GM23248 (cell line): ENCODE measurements around the gene HS3ST2. TPM values are rescaled to one million over a fixed set of nuclear protein-coding genes. Genes with fewer than 3 reads are reported as not detected.
"Not testable (repeated sequence)": the region's sequence is repeated elsewhere in the genome, so short reads cannot be mapped to it uniquely, and the experiment has no call there.

ENCODE experiments used
- DNase-seq: peaks from one replicate; pipeline ENCODE4 v3.0.0-alpha.2; 2015
- H2AFZ ChIP-seq: fragments of 200-600 bp; sonication (generic); 2 replicates; pipeline ENCODE4 v1.6.1; 2016; ENCODE audit warnings: antibody characterized with exemption
- H3F3A ChIP-seq: fragments of 200-600 bp; sonication (generic); 2 replicates; pipeline ENCODE4 v1.6.1; 2016; ENCODE audit warnings: mild to moderate bottlenecking, antibody characterized with exemption, mixed run types; ENCODE audit not compliant: insufficient read depth
- H3K27ac ChIP-seq: fragments of 200-600 bp; sonication (generic); 2 replicates; pipeline ENCODE4 v1.5.1; 2016; ENCODE audit warnings: mild to moderate bottlenecking
- H3K27me3 ChIP-seq: fragments of 200-600 bp; sonication (generic); replicated peaks from 2 replicates; pipeline ENCODE4 v1.6.1; 2016; ENCODE audit warnings: mild to moderate bottlenecking; ENCODE audit not compliant: insufficient read depth
- H3K36me3 ChIP-seq: fragments of 200-600 bp; sonication (generic); 2 replicates; pipeline ENCODE4 v1.6.1; 2016; ENCODE audit warnings: low read depth, mild to moderate bottlenecking
- H3K4me1 ChIP-seq: fragments of 200-600 bp; sonication (generic); 2 replicates; pipeline ENCODE4 v1.6.1; 2016; ENCODE audit warnings: mild to moderate bottlenecking; ENCODE audit not compliant: insufficient read depth
- H3K4me2 ChIP-seq: fragments of 200-600 bp; sonication (generic); one replicate; pipeline ENCODE4 v1.6.1; 2016; ENCODE audit warnings: mild to moderate bottlenecking; ENCODE audit not compliant: unreplicated experiment
- H3K4me3 ChIP-seq: fragments of 200-600 bp; sonication (generic); 2 replicates; pipeline ENCODE4 v1.5.1; 2016; ENCODE audit warnings: mild to moderate bottlenecking
- H3K79me2 ChIP-seq: fragments of 200-600 bp; sonication (generic); 2 replicates; pipeline ENCODE4 v1.6.1; 2016; ENCODE audit warnings: mild to moderate bottlenecking; ENCODE audit not compliant: insufficient read depth
- H3K9ac ChIP-seq: fragments of 200-600 bp; sonication (generic); 2 replicates; pipeline ENCODE4 v1.6.1; 2016; ENCODE audit warnings: mild to moderate bottlenecking
- H3K9me2 ChIP-seq: fragments of 200-600 bp; sonication (generic); 2 replicates; pipeline ENCODE4 v1.6.1; 2016; ENCODE audit warnings: mixed run types, mild to moderate bottlenecking, moderate library complexity; ENCODE audit not compliant: insufficient read depth
- H3K9me3 ChIP-seq: fragments of 200-600 bp; sonication (generic); one replicate; pipeline ENCODE4 v1.6.1; 2017; ENCODE audit warnings: low read depth
- H4K20me1 ChIP-seq: fragments of 200-600 bp; sonication (generic); 2 replicates; pipeline ENCODE4 v1.6.0; 2016; ENCODE audit not compliant: insufficient read depth
- EZH2 ChIP-seq: fragments of 200-600 bp; sonication (generic); IDR thresholded peaks from 2 replicates; pipeline ENCODE4 v1.6.1; 2018; ENCODE audit warnings: antibody characterized with exemption, mild to moderate bottlenecking; ENCODE audit not compliant: insufficient read depth, poor library complexity, severe bottlenecking
- EZH2phosphoT487 ChIP-seq: fragments of 200-600 bp; sonication (generic); IDR thresholded peaks from 2 replicates; pipeline ENCODE4 v1.6.1; 2018; ENCODE audit warnings: antibody characterized with exemption, moderate library complexity, mild to moderate bottlenecking, low read depth; ENCODE audit not compliant: insufficient read depth
- WGBS, 2 experiments: methylation state at CpG; one replicate each; pipeline ENCODE4 v1.1.6; 2015 to 2017; ENCODE audit warnings: low lambda C conversion rate in 2 of 2, low coverage in 1 of 2; ENCODE audit errors: missing lambda C conversion rate in 2 of 2; 5-methylcytosine and 5-hydroxymethylcytosine counted together
- in situ Hi-C: fragments of 300-500 bp; cut with MboI; formaldehyde crosslinking; loops from 2 replicates; pipeline ENCODE4 v1.15.0; 2020
- polyA plus RNA-seq: library from polyadenylated mRNA; unstranded; fragments of >200 nt; fragmentation: Nextera tagmentation; extraction: Ambion mirVana; gene quantifications from 2 replicates; pipeline ENCODE4 v1.2.1, GENCODE V29; 2016
- total RNA-seq: library from RNA; depleted of rRNA; stranded (reverse); fragments of >200 nt; shearing (Covaris generic); gene quantifications from 2 replicates; pipeline ENCODE4 v1.2.3, GENCODE V29; 2014

The HS3ST2 gene
- total and polyA plus RNA-seq, 2 experiments from 2014 or later, result not detected

DNA sequence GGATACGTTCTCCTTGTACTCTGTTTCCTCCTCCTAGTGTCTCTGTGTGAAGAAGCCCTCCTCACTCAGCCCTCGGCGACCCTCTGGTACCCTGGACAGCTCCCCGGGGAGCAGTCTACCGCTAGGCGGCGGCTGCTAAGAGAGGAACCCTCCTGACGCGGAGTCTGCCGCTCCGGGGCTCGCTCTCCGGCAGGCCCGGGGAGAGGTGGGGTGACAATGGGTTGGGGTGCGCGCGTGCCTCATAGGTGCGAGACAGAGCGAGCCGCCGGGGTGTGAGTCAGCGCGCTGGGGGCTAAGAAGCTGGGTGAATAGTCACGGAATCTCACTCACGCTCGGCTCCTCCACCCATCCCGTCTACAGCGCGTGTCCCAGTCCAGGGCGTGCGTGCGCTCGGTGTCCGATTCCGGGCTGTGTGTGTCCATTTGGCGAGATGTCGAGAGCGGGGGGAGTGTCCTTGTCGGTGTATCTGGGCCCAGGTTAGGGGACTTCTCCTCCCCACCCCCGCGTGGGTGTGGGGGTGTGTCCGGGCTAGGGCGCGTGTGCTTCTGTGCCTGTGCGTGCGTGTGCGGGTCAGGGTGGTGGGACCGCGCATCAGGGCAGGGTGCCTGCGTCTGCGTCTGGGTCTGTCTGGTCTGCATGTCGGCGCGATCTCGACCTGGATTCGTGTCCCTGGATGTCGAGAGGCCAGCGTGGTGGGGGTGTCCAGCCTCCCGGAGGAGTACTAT is 577 bp upstream of the HS3ST2 start:
- peak overlapping the region; percentile 56 for H3K4me2 ChIP-seq
- H2AFZ ChIP-seq, result peak overlapping the region; percentile 17; the same call in 1 of the 2 replicates
- no peaks in the 10 kb centered on the region for H3K9me3 ChIP-seq
- peaks cover 18% of the 10 kb centered on the region for H3K27me3 ChIP-seq
- H3F3A ChIP-seq, result no peaks in the 10 kb centered on the region
- in situ Hi-C loops, result no loop called here
- no peaks in the 10 kb centered on the region for H3K36me3 ChIP-seq
- no peaks in the 10 kb centered on the region for H3K9me2 ChIP-seq
- H3K79me2 ChIP-seq, result no peaks in the 10 kb centered on the region
- peak; percentile 71 for DNase-seq
- peak overlapping the region; percentile 44; the same call in 1 of the 2 replicates for H3K4me3 ChIP-seq
- no peak for TF ChIP-seq EZH2
- no peak for TF ChIP-seq EZH2phosphoT487
- H4K20me1 ChIP-seq, result no peaks in the 10 kb centered on the region
- no peak overlapping the region for H3K27ac ChIP-seq
- H3K4me1 ChIP-seq, result no peaks in the 10 kb centered on the region
- no peak overlapping the region for H3K9ac ChIP-seq
- 4 to 5% methylated on average over 47 to 59 of the region's 59 CpGs for WGBS, 2 experiments

DNA sequence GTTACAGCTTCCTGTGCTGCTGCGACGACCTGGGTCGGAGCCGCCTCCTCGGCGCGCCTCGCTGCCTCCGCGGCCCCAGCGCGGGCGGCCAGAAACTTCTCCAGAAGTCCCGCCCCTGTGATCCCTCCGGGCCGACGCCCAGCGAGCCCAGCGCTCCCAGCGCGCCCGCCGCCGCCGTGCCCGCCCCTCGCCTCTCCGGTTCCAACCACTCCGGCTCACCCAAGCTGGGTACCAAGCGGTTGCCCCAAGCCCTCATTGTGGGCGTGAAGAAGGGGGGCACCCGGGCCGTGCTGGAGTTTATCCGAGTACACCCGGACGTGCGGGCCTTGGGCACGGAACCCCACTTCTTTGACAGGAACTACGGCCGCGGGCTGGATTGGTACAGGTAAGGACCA is 746 bp downstream of the HS3ST2 start:
- Histone ChIP-seq H3K4me3 (no peak overlapping the region), H3K79me2 (no peaks in the 10 kb centered on the region), H3K4me1 (no peaks in the 10 kb centered on the region), H3F3A (no peaks in the 10 kb centered on the region), H3K9me3 (no peaks in the 10 kb centered on the region), H4K20me1 (no peaks in the 10 kb centered on the region), H3K36me3 (no peaks in the 10 kb centered on the region), H3K4me2 (no peak overlapping the region), H3K9me2 (no peaks in the 10 kb centered on the region), H3K27ac (no peak overlapping the region), H2AFZ (no peak overlapping the region), H3K9ac (no peak overlapping the region), H3K27me3 (peaks cover 18% of the 10 kb centered on the region)
- no peak for DNase-seq
- in situ Hi-C loops, result no loop called here
- TF ChIP-seq EZH2phosphoT487 (no peak), EZH2 (peak; percentile 73)
- WGBS, 2 experiments, result 4 to 5% methylated on average over 39 to 41 of the region's 41 CpGs

DNA sequence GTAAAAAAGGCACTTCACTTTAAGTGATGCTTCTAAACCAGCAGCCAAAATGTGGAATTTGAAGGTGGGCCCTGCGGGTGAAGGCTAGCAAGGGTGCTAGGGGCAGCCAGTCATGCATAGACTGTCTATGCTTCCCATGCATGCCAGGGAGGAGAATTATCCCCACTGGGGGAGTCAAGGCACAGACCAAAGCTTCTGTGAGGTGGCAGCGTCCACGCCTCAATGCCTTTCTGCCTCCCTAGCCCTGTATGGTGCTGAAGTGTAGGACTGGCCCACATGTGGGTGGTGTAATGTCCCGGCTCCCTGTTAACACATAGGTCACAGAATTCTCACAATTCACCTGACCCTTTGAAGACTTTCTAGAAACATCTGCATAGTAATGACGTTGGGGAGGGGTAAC is 1.9 kb downstream of the HS3ST2 start:
- Histone ChIP-seq H3K4me1 (no peaks in the 10 kb centered on the region), H3K9me2 (no peaks in the 10 kb centered on the region), H3K36me3 (no peaks in the 10 kb centered on the region), H3K9me3 (no peaks in the 10 kb centered on the region), H3K27me3 (peaks cover 18% of the 10 kb centered on the region), H2AFZ (no peak overlapping the region), H3K9ac (no peak overlapping the region), H3K4me2 (no peak overlapping the region), H3K4me3 (no peak overlapping the region), H3F3A (no peaks in the 10 kb centered on the region), H3K27ac (no peak overlapping the region), H3K79me2 (no peaks in the 10 kb centered on the region), H4K20me1 (no peaks in the 10 kb centered on the region)
- in situ Hi-C loops, result no loop called here
- WGBS, 2 experiments, result 66 to 73% methylated on average over 5 of the region's 5 CpGs
- no peak for DNase-seq
- no peak for TF ChIP-seq EZH2phosphoT487
- TF ChIP-seq EZH2, result no peak

DNA sequence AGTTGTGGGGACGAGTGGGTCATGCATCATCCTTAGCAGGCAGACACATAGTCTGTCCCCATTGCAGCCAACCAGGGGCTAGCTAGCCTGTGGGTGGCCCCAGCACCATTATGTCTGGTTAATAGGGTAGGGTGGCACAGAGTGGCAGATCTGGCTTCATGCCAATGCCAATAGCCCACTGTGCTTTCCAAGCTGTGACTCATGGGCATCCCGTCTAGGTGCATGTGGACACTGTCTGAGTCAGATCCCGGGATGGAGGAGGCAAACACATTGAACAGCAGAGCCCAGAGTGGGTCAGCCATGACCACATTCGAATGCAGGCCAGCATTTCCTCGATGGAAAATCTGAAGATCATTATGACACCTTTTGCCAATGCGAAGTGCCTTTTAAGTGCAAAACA is 2.5 kb downstream of the HS3ST2 start:
- Histone ChIP-seq H3K4me1 (no peaks in the 10 kb centered on the region), H3K9me2 (no peaks in the 10 kb centered on the region), H3K9ac (no peak overlapping the region), H3K9me3 (no peaks in the 10 kb centered on the region), H4K20me1 (no peaks in the 10 kb centered on the region), H3K4me2 (no peak overlapping the region), H3K4me3 (no peak overlapping the region), H3F3A (no peaks in the 10 kb centered on the region), H2AFZ (no peak overlapping the region), H3K27me3 (peaks cover 18% of the 10 kb centered on the region), H3K79me2 (no peaks in the 10 kb centered on the region), H3K27ac (no peak overlapping the region), H3K36me3 (no peaks in the 10 kb centered on the region)
- in situ Hi-C loops, result no loop called here
- 37 to 43% methylated on average over 6 of the region's 6 CpGs for WGBS, 2 experiments
- peak; percentile 18 for DNase-seq
- no peak for TF ChIP-seq EZH2
- TF ChIP-seq EZH2phosphoT487, result no peak

DNA sequence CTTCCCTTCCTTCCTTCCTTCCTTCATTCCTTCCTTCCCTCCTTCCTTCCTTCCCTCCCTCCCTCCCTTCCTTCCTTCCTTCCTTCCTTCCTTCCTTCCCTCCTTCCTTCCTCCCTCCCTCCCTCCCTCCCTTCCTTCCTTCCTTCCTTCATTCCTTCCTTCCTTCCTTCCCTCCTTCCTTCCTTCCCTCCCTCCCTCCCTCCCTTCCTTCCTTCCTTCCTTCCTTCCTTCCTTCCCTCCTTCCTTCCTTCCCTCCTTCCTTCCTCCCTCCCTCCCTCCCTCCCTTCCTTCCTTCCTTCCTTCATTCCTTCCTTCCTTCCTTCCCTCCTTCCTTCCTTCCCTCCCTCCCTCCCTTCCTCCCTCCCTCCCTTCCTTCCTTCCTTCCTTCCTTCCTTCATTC is 4.8 kb downstream of the HS3ST2 start:
- H3F3A ChIP-seq, in situ Hi-C loops, H3K4me2 ChIP-seq, H2AFZ ChIP-seq, H3K9me2 ChIP-seq, H3K36me3 ChIP-seq, DNase-seq, H3K27ac ChIP-seq, H3K79me2 ChIP-seq, H4K20me1 ChIP-seq, H3K4me1 ChIP-seq, H3K4me3 ChIP-seq, H3K9me3 ChIP-seq, H3K9ac ChIP-seq: not testable (repeated sequence)
- H3K27me3 ChIP-seq, result peaks cover 13% of the 10 kb centered on the region
